ENCODE measurements around the gene CHRDL2. TPM values are rescaled to one million over a fixed set of nuclear protein-coding genes. Genes with fewer than 3 reads are reported as not detected.
"Not testable (repeated sequence)": the region's sequence is repeated elsewhere in the genome, so short reads cannot be mapped to it uniquely, and the experiment has no call there.

Gene CHRDL2
- polyA plus RNA-seq, 1 of the 3 experiments (the other 2 are of a cell fraction), result not detected

GRCh38 chr11:74662487-74663103 is 68.6 kb downstream of the CHRDL2 start:
- no peaks in the 10 kb centered on the region for H3K27me3 ChIP-seq (ENCODE audit: insufficient read depth)
- no peaks in the 10 kb centered on the region for H3K79me2 ChIP-seq (ENCODE audit: insufficient read depth)
- H3K9ac ChIP-seq, result no peak overlapping the region
- H3K36me3 ChIP-seq (replicated peaks in 1 of 2; ENCODE audit: control insufficient read depth in 1 of 2, insufficient read depth in 2 of 2, low read length in 1 of 2), result no peaks in the 10 kb centered on the region
- no peak overlapping the region for H2AFZ ChIP-seq (ENCODE audit: low read depth)
- no peaks in the 10 kb centered on the region for H4K20me1 ChIP-seq (ENCODE audit: insufficient read depth)
- no peak overlapping the region for H3K4me3 ChIP-seq (ENCODE audit: low read depth in 2 of 2, low read length in 1 of 2)
- TF ChIP-seq GABPA (IDR thresholded peaks at IDR 0.05; ENCODE audit: low read depth), result no peak
- TF ChIP-seq MEF2A (IDR thresholded peaks at IDR 0.05; ENCODE audit: borderline replicate concordance, low read depth), result no peak
- TF ChIP-seq RXRA (IDR thresholded peaks at IDR 0.05; ENCODE audit: borderline replicate concordance, low read depth), result no peak
- no peak for TF ChIP-seq JUND (IDR thresholded peaks at IDR 0.05)
- no peak for TF ChIP-seq EZH2phosphoT487 (IDR thresholded peaks at IDR 0.05; ENCODE audit: borderline replicate concordance, low read depth)
- no peak for TF ChIP-seq NRF1 (IDR thresholded peaks at IDR 0.05; ENCODE audit: low read depth, low read length)
- no peak for TF ChIP-seq USF1 (IDR thresholded peaks at IDR 0.05; ENCODE audit: borderline replicate concordance, low read depth)
- TF ChIP-seq REST (IDR thresholded peaks at IDR 0.05; ENCODE audit: low read depth, low read length), result no peak
- TF ChIP-seq ELF1 (IDR thresholded peaks at IDR 0.05), result no peak
- TF ChIP-seq TAF1 (IDR thresholded peaks at IDR 0.05; ENCODE audit: borderline replicate concordance, low read depth, low read length), result no peak
- TF ChIP-seq NFIC (IDR thresholded peaks at IDR 0.05; ENCODE audit: borderline replicate concordance), result no peak
- no peak for TF ChIP-seq YY1 (IDR thresholded peaks at IDR 0.05; ENCODE audit: low read depth)
- H3K9me2 ChIP-seq, result no peaks in the 10 kb centered on the region
- DNase-seq, result no peak
- WGBS (ENCODE audit: low lambda C conversion rate), result 95% methylated on average over 4 of the region's 4 CpGs
- H3K4me2 ChIP-seq, result no peak overlapping the region
- POLR2A ChIA-PET, result no interaction called here
- CTCF ChIA-PET, result interaction anchor here (0.7 to 0.8 kb wide), 2 partner anchors 32 to 46 kb away, joined by 3 read pairs; no protein-coding TSS in a partner anchor
- no peaks in the 10 kb centered on the region for H3K9me3 ChIP-seq
- H3K27ac ChIP-seq (ENCODE audit: low read depth in 2 of 2, low read length in 1 of 2), result no peak overlapping the region
- no peaks in the 10 kb centered on the region for H3K4me1 ChIP-seq (ENCODE audit: control insufficient read depth in 1 of 2, insufficient read depth in 2 of 2, low read depth in 1 of 2, low read length in 1 of 2)
- no peaks in the 10 kb centered on the region for H3F3A ChIP-seq (replicated peaks; ENCODE audit: insufficient read depth)

- H4K20me1 ChIP-seq (ENCODE audit: insufficient read depth); H3K4me2 ChIP-seq; H2AFZ ChIP-seq (ENCODE audit: low read depth); H3K27me3 ChIP-seq (ENCODE audit: insufficient read depth); H3K36me3 ChIP-seq (replicated peaks in 1 of 2; ENCODE audit: control insufficient read depth in 1 of 2, insufficient read depth in 2 of 2, low read length in 1 of 2); H3K9me3 ChIP-seq; DNase-seq; H3K4me1 ChIP-seq (ENCODE audit: control insufficient read depth in 1 of 2, insufficient read depth in 2 of 2, low read depth in 1 of 2, low read length in 1 of 2); H3K9me2 ChIP-seq; H3K27ac ChIP-seq (ENCODE audit: low read depth in 2 of 2, low read length in 1 of 2); H3F3A ChIP-seq (replicated peaks; ENCODE audit: insufficient read depth); H3K9ac ChIP-seq; H3K79me2 ChIP-seq (ENCODE audit: insufficient read depth); CTCF ChIA-PET; POLR2A ChIA-PET; H3K4me3 ChIP-seq (ENCODE audit: low read depth in 2 of 2, low read length in 1 of 2): not testable (repeated sequence)
- WGBS (ENCODE audit: low lambda C conversion rate), result 50% methylated on average over 2 of the region's 4 CpGs
Measured at GRCh38 chr11:74659124-74659523, 72.1 kb downstream of the CHRDL2 start.
